ENCODE results near the gene ZNF215. TPM values are rescaled to one million over a fixed set of nuclear protein-coding genes. Genes with fewer than 3 reads are reported as not detected.
"Not testable (repeated sequence)": the region's sequence is repeated elsewhere in the genome, so short reads cannot be mapped to it uniquely, and the experiment has no call there.

Gene ZNF215
- total RNA-seq, 1 experiment from 2014 or later: 12.8 TPM

DNA sequence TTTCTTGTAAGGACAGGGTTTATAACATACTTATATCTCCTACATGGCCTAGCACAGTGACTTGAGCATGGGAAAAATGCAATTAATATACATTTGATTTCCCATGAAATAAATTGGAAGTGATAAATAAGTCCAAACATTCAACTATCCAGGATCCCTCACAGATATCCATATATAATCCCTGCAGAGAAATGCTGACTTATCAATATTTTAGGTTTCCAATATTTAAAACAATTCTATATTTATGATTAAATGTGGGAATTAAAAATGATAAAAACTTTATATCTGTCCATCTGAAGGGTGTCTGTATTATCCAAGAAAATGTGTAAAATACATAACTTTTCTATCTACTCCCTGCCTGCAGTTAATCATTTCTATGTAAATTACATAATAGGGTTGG, 43.5 kb upstream of the ZNF215 start:
- no peak overlapping the region for H3K4me3 ChIP-seq (ENCODE audit: low read depth in 2 of 2, low read length in 2 of 2)
- no peaks in the 10 kb centered on the region for H3K4me1 ChIP-seq (ENCODE audit: control insufficient read depth, insufficient read depth, low read length)
- no peak for TF ChIP-seq POLR2AphosphoS5 (IDR thresholded peaks at IDR 0.05; ENCODE audit: low read depth, low read length)
- TF ChIP-seq, protein P1, sequence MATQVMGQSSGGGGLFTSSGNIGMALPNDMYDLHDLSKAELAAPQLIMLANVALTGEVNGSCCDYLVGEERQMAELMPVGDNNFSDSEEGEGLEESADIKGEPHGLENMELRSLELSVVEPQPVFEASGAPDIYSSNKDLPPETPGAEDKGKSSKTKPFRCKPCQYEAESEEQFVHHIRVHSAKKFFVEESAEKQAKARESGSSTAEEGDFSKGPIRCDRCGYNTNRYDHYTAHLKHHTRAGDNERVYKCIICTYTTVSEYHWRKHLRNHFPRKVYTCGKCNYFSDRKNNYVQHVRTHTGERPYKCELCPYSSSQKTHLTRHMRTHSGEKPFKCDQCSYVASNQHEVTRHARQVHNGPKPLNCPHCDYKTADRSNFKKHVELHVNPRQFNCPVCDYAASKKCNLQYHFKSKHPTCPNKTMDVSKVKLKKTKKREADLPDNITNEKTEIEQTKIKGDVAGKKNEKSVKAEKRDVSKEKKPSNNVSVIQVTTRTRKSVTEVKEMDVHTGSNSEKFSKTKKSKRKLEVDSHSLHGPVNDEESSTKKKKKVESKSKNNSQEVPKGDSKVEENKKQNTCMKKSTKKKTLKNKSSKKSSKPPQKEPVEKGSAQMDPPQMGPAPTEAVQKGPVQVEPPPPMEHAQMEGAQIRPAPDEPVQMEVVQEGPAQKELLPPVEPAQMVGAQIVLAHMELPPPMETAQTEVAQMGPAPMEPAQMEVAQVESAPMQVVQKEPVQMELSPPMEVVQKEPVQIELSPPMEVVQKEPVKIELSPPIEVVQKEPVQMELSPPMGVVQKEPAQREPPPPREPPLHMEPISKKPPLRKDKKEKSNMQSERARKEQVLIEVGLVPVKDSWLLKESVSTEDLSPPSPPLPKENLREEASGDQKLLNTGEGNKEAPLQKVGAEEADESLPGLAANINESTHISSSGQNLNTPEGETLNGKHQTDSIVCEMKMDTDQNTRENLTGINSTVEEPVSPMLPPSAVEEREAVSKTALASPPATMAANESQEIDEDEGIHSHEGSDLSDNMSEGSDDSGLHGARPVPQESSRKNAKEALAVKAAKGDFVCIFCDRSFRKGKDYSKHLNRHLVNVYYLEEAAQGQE (IDR thresholded peaks at IDR 0.05; ENCODE audit: insufficient read depth in 1 of 2, low read depth in 2 of 2, low read length in 1 of 2): no peak
- no peak for TF ChIP-seq SIN3A (IDR thresholded peaks at IDR 0.05; ENCODE audit: borderline replicate concordance, insufficient read depth, low read depth, low read length)
- TF ChIP-seq, protein P2, sequence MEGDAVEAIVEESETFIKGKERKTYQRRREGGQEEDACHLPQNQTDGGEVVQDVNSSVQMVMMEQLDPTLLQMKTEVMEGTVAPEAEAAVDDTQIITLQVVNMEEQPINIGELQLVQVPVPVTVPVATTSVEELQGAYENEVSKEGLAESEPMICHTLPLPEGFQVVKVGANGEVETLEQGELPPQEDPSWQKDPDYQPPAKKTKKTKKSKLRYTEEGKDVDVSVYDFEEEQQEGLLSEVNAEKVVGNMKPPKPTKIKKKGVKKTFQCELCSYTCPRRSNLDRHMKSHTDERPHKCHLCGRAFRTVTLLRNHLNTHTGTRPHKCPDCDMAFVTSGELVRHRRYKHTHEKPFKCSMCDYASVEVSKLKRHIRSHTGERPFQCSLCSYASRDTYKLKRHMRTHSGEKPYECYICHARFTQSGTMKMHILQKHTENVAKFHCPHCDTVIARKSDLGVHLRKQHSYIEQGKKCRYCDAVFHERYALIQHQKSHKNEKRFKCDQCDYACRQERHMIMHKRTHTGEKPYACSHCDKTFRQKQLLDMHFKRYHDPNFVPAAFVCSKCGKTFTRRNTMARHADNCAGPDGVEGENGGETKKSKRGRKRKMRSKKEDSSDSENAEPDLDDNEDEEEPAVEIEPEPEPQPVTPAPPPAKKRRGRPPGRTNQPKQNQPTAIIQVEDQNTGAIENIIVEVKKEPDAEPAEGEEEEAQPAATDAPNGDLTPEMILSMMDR (IDR thresholded peaks at IDR 0.05): no peak
- TF ChIP-seq TCF7L2 (IDR thresholded peaks at IDR 0.05; ENCODE audit: low read depth, low read length): no peak
- ChIA-PET CTCF (no interaction called here), POLR2A (no interaction called here)
- intact Hi-C loops (cut with micrococcal nuclease; ENCODE audit: unreplicated experiment): no loop called here
- BruUV-seq (replicated peaks): no TSS peak
- no peaks in the 10 kb centered on the region for H3K9me3 ChIP-seq (ENCODE audit: control insufficient read depth, insufficient read depth, low read depth, low read length)
- no peak for ATAC-seq
- no peak for DNase-seq (ENCODE audit: low read depth, low spot score)
- no peaks in the 10 kb centered on the region for H3K36me3 ChIP-seq (ENCODE audit: control insufficient read depth, insufficient read depth, low read length)
- peaks cover 12% of the 10 kb centered on the region for H3K27me3 ChIP-seq (ENCODE audit: control insufficient read depth, insufficient read depth, low read length)
- no peak overlapping the region for H3K27ac ChIP-seq (ENCODE audit: low read length)
- in situ Hi-C loops (cut with HindIII; ENCODE audit: low pct_unique_long_range_greater_than_20kb, low sequenced_read_pairs): no loop called here

- H3K4me3 ChIP-seq (ENCODE audit: low read depth in 2 of 2, low read length in 2 of 2); ATAC-seq; H3K27ac ChIP-seq (ENCODE audit: low read length); H3K36me3 ChIP-seq (ENCODE audit: control insufficient read depth, insufficient read depth, low read length); H3K27me3 ChIP-seq (ENCODE audit: control insufficient read depth, insufficient read depth, low read length); CTCF ChIA-PET; H3K9me3 ChIP-seq (ENCODE audit: control insufficient read depth, insufficient read depth, low read depth, low read length); intact Hi-C loops (cut with micrococcal nuclease; ENCODE audit: unreplicated experiment); in situ Hi-C loops (cut with HindIII; ENCODE audit: low pct_unique_long_range_greater_than_20kb, low sequenced_read_pairs); H3K4me1 ChIP-seq (ENCODE audit: control insufficient read depth, insufficient read depth, low read length); DNase-seq (ENCODE audit: low read depth, low spot score); POLR2A ChIA-PET; BruUV-seq (replicated peaks): not testable (repeated sequence)
Measured at GRCh38 chr11:6887711-6888110, 38.5 kb upstream of the ZNF215 start.

DNA sequence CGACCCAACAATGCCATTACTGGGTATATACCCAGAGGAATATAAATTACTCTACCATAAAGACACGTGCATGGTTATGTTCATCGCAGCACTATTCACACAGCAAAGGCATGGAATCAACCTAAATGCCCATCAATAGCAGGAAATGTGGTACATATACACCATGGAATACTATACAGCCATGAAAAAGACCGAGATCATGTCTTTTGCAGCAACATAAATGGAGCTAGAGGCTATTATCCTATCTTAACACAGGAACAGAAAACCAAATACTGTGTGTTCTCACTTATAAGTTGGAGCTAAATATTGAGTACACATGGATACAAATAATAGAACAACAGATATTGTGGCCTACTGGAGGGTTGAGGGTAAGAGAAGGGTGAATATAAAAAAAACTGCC, 37.4 kb upstream of the ZNF215 start:
- no peaks in the 10 kb centered on the region for H3K9me3 ChIP-seq (ENCODE audit: control insufficient read depth, insufficient read depth, low read depth, low read length)
- peaks cover 5% of the 10 kb centered on the region; the same call in 1 of the 2 replicates for H3K27me3 ChIP-seq (ENCODE audit: control insufficient read depth, insufficient read depth, low read length)
- in situ Hi-C loops (cut with HindIII; ENCODE audit: low pct_unique_long_range_greater_than_20kb, low sequenced_read_pairs): no loop called here
- TF ChIP-seq SIN3A (IDR thresholded peaks at IDR 0.05; ENCODE audit: borderline replicate concordance, insufficient read depth, low read depth, low read length) (no peak), TCF7L2 (IDR thresholded peaks at IDR 0.05; ENCODE audit: low read depth, low read length) (no peak), POLR2AphosphoS5 (IDR thresholded peaks at IDR 0.05; ENCODE audit: low read depth, low read length) (no peak)
- TF ChIP-seq, protein P2 (IDR thresholded peaks at IDR 0.05): no peak
- TF ChIP-seq, protein P1 (IDR thresholded peaks at IDR 0.05; ENCODE audit: insufficient read depth in 1 of 2, low read depth in 2 of 2, low read length in 1 of 2): no peak
- ATAC-seq (no peak), DNase-seq (ENCODE audit: low read depth, low spot score) (no peak)
- BruUV-seq (replicated peaks): no TSS peak
- CTCF ChIA-PET: no interaction called here
- intact Hi-C loops (cut with micrococcal nuclease; ENCODE audit: unreplicated experiment): no loop called here
- no peak overlapping the region for H3K27ac ChIP-seq (ENCODE audit: low read length)
- H3K4me1 ChIP-seq (ENCODE audit: control insufficient read depth, insufficient read depth, low read length): no peaks in the 10 kb centered on the region
- POLR2A ChIA-PET: interaction anchor here (0.5 kb wide), 2 partner anchors 131 to 447 kb away, joined by 3 read pairs; partner anchors contain the start of genes NLRP14 and ZNF214
- no peaks in the 10 kb centered on the region for H3K36me3 ChIP-seq (ENCODE audit: control insufficient read depth, insufficient read depth, low read length)
- H3K4me3 ChIP-seq (ENCODE audit: low read depth in 2 of 2, low read length in 2 of 2): no peak overlapping the region
